Activated naive CD4-positive, alpha-beta T cell treated with anti-CD3 and anti-CD28 coated beads for 36 hours (primary cell): ENCODE measurements around the gene ARRDC2. TPM values are rescaled to one million over a fixed set of nuclear protein-coding genes. Genes with fewer than 3 reads are reported as not detected.

ENCODE experiments used
- total RNA-seq, 2 experiments: library from RNA; stranded (reverse); gene quantifications; one replicate each; pipeline ENCODE4 v1.2.3, GENCODE V29; 2021

The ARRDC2 gene
- total RNA-seq, 2 experiments from 2014 or later: 17.7 to 19.0 TPM

Other genes with a start within 250 kb of the ARRDC2 start
- under 1 TPM; 0.17 to 0.19 TPM for gene B3GNT3, start 213.0 kb upstream of the ARRDC2 start, total RNA-seq
- gene INSL3, start 186.7 kb upstream of the ARRDC2 start, total RNA-seq: 1 to 10 TPM; 5.7 to 5.9 TPM
- gene JAK3, start 160.2 kb upstream of the ARRDC2 start, total RNA-seq: 100 to 1,000 TPM; 231 to 235 TPM
- gene RPL18A, start 148.3 kb upstream of the ARRDC2 start, total RNA-seq: 1,000 to 10,000 TPM; 4,021 to 4,160 TPM
- 1 to 10 TPM; 1.1 to 1.2 TPM for gene SLC5A5, start 136.2 kb upstream of the ARRDC2 start, total RNA-seq
- 100 to 1,000 TPM; 107 to 118 TPM for gene CCDC124, start 75.2 kb upstream of the ARRDC2 start, total RNA-seq
- under 1 TPM; 0.21 to 0.30 TPM for gene KCNN1, start 41.1 kb upstream of the ARRDC2 start, total RNA-seq
- gene IL12RB1, start 78.8 kb downstream of the ARRDC2 start, total RNA-seq: 10 to 100 TPM; 10.1 to 14.4 TPM
- 10 to 100 TPM; 12.8 to 13.5 TPM for gene MAST3, start 89.6 kb downstream of the ARRDC2 start, total RNA-seq
- gene PIK3R2, start 145.0 kb downstream of the ARRDC2 start, total RNA-seq: 10 to 100 TPM; 16.1 to 16.3 TPM
- 10 to 100 TPM; 19.0 to 20.8 TPM for gene IFI30, start 165.6 kb downstream of the ARRDC2 start, total RNA-seq
- gene MPV17L2, start 185.0 kb downstream of the ARRDC2 start, total RNA-seq: 1 to 10 TPM; 6.3 to 6.5 TPM
- 1 to 10 TPM; 3.8 to 6.0 TPM for gene RAB3A, start 195.9 kb downstream of the ARRDC2 start, total RNA-seq
- under 1 TPM in 1 of 2 experiments, not detected in 1; 0.10 TPM for gene PDE4C, start 218.3 kb downstream of the ARRDC2 start, total RNA-seq